Measurements from ENCODE around the gene GBE1.
A peak's percentile ranks its signal among the peaks of the same experiment; 100 is the strongest.
"Not testable (repeated sequence)": the region's sequence is repeated elsewhere in the genome, so short reads cannot be mapped to it uniquely, and the experiment has no call there.

Gene GBE1

DNA sequence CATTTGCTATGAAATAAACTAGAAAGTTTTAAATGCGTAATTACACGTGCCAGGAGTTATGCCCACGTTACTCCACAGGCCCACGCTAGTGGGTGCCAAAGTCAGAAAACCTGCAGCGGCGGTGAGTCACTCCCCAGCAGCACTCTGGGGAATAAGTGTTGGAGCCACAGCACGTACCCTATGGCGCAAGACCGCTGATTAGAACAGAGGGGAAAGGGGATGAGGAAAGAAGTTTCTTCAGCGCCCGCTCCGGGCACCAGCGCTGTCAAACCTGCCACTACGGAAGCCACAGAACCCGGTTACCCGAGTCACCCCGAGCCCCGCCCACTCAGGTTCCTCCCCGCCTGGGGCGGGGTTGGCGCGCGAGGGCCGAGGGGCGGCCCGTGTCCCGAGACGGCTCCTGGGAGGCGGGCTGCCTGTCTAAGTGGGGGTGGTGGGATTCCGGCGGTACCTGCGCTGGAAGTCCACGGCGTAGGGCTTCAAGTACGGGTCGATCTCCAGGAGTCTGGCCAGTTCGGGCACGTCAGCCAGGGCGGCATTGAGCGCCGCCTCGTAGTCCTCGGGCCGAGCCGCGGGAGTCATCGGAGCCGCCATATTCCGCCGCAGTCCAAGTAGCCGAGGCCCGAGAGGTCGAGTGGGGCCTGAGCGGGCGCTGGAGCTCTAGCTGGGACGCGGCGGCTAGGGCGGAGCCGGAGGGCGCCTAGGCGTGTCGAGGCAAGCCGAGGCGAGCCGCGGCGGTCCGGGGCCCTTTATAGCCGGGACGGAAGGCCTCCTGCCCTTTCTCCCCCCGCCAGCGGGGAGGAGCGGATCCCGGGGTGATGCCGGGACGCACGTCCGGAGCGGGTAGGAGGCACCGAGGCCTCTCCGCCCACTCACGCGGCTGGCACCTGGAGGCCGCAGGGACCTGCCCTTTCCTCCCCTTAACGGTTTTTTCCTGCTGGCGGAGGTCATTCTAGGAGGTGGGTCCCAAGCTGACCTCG, at the start of gene GBE1:
Gene GBE1, minus strand, starts transcription at position 722 of the 980 bp plus-strand sequence. Its CDS starts 128 bp downstream, at position 594.
- peak; percentile 96 for DNase-seq

DNA sequence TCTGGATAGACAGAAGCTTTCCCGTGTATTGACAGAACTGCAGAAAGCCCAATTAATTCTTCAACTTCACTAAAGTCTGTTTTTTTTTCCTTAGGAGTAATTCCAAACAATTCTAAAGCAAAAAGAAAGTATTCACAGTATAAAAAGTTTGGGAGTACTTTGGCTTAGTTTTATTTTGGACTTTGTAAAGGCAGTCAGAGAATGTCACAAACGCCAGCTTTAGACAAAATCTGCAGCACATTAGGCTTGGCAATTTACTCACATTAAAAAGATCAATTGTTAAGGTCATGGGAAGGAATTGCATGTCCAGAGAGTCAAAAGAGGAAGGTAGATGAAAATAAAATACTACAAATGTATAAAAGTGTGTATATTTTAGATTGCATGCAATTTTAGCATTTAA, 47.5 kb upstream of the GBE1 start:
- no peak for DNase-seq

DNA sequence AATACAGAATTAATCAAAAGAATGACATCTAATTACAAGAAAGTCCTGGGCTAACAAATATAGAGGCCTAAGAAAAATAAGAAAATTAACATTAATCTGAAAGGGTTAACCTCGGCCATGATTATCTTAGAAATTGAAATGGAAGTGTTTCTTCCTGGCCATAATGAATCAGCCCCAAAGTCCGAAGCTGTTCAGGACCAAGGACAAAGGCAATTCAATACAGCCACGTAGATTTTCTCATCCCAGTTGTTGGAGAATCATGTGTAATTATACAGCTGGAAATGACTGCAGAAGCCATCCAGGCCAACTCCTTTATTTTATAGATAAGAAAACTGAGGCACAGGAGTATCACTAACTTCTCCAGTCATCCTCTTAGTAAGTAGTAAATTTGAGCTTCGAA, 38.0 kb upstream of the GBE1 start:
- no peak for DNase-seq

DNA sequence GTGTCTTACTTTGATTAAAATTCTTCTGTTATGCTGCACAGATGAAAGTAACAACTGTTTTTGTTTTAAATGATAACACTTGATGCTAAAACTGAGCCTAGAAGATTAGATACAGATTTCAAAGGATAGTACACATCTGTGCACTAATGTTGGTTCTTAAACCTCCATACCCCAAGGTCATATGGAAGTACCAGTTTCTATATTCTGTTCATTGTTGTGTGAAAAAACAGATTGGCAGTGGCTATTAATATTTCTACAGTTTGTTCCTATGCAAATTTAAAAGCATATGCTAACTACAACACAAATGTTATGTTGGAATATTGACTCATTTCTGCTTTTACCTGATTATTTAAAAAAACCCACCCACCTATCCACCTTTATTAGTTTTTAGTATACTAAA, 32.0 kb upstream of the GBE1 start:
- no peak for DNase-seq

DNA sequence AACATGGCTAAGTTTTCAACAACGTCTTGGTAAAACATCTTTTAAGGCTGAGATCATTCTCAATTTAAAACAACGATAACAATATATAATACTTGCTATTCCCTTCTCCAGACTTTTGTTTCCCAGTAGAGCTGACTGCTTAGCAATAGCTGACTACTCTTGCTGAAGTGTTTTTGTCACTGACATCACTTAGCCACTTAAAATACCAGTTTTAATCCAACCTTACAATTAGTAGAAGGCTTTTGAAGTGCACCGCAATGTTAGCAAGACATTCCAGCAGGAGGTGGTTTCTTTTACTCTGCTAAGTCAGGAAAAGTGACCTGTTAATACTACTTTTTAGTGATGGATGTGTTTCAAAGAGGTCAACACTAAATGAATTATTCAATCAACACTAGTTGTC, 28.7 kb upstream of the GBE1 start:
- DNase-seq = no peak

DNA sequence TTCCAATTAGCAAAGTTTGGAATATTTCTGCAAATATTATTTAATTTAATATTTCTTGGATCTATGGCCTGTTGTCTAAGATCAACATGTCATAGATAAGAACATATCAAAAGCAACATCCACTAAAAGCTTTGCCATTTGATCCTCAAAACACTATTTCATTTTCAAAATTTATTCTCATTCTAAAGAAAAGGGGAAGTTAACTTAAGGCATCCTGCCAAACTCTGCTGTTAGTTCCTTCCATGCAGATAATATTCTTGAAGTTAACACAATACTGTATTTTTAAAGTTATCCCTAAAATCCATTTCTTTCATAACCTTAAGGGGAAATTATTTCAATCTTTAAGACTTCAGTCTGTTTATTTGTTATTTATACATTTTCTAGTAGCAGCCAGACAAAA, 28.2 kb upstream of the GBE1 start:
- DNase-seq = no peak

DNA sequence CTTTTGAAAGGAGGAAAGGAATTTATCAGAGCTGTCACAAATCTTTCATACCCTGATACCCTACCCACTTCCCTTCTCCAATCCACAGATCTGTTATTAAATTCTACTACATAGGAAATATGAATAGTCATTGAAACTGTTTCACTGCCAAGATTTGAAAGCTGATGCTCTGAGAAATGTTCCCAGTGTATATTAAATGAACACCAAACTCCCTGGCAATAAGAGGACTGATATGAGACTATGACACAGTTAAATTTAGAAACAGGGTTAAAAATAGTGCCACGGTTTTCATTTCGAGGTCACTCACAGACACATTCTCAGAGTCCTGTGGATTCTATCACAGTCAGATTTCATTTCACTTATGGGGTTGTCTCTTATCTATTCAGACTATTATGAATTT, 27.2 kb upstream of the GBE1 start:
- DNase-seq = no peak

DNA sequence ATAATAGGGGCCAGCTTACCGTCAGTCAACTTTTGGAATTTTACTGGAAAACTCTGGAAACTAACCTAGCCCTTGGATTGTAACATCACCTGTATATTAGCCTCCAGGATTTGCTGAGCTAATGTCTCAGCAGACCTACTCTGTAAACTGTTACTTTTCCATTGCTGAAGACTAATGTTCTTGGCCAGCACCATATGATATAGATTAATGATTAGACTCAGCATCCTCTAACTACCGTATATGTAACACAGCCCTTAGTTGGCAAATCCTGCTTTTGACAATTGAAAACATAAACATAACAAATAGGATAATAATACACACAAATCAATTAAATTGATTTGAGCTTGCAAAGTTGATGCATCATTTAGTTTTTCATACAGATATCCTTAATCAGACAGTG, 26.6 kb upstream of the GBE1 start:
- no peak for DNase-seq

DNA sequence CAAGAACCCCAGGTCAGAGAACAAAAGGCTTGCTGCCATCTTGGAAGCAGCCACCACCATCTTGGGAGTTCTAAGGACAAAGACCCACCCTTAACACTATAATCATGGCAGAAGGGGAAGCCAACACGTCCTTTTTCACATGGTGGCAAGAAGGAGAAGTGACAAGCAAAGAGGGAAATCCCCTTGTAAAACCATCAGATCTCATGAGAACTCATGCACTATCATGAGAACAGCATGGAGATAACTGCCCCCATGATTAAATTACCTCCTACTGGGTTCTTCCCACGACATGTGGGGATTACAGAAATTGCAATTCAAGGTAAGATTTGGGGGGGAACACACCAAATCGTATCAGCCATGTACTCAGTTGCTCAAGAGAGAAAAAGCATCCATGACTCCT, 21.1 kb upstream of the GBE1 start:
- no peak for DNase-seq

DNA sequence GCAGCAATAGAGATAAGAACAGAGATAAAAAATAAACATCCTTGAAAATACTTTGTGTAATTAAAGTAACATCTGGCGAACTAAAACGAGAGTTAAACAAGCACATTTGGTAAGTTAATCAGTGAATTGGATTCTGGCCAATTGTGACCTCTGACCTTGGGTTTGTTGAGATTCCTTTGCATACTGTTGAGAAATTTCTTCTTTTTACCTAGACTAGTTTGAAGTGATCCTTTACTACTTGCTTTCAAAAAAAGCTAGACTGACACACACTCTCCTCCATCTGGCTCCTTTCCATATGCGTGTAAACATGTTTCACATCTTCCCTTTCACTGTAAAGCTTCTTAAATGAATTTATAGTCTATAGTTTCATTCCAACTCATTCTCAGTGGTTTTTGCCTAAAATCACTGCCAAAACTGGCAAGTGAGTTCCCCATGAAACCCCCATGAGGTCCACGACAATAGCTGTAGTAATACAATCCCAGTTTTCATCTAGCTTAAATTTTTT, 17.3 kb upstream of the GBE1 start:
- no peak for DNase-seq

DNA sequence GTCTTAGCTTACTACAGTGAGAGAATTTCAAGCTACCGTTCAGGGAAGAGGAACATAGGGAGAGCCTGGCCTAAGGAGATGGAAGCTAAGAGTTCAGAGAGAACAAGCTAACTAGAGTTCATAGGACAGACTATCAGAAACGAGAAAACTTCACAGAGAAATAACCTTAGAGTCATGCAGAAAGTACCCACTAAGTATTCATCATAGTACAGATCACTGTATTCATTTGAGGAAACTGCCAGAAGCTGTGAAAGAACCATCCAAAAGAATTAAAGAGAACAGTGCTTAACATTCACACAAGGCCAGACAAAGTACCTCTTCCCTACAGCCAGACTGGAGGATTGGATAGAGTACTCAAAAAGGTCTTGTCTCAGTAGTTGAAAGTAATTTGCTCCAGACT, 15.2 kb upstream of the GBE1 start:
- DNase-seq = no peak

DNA sequence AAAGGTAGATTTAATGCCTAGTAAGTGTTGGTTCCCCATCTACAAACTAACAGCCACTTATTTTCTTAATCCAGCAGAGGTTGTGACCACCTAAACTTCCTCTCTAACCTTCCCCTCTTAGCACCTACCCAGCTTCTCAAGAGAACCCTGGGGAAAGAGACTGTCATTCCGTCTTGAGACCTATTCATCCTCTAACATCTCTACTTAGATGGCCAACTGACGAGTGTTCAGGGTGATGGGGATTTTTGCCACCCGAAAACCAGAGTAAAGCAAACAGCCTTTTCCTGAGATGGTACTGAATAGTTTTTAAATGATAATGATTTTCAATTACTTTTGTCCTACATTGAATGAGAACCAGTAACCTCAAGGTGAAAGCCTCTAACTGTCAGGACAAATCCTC, 9.3 kb upstream of the GBE1 start:
- no peak for DNase-seq

DNA sequence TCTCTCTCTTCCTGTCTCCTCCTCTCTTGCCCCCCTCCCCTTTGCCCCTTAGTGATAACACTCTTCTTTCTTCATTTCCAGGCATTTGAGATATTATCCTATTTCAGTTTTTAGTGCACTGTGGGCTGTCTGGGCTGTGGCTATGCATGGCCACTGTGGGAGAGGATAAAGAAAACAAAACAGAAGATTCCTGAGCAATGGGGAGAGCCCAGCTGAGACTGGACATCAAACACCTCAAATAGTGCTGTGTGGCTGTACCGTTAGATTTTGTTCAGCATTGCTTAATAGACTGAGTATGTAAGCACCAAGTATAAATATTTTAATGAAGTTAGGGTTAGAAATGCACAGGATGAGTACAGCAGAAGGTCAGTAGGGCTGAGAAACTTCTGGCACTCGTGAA, 7.9 kb upstream of the GBE1 start:
- no peak for DNase-seq

DNA sequence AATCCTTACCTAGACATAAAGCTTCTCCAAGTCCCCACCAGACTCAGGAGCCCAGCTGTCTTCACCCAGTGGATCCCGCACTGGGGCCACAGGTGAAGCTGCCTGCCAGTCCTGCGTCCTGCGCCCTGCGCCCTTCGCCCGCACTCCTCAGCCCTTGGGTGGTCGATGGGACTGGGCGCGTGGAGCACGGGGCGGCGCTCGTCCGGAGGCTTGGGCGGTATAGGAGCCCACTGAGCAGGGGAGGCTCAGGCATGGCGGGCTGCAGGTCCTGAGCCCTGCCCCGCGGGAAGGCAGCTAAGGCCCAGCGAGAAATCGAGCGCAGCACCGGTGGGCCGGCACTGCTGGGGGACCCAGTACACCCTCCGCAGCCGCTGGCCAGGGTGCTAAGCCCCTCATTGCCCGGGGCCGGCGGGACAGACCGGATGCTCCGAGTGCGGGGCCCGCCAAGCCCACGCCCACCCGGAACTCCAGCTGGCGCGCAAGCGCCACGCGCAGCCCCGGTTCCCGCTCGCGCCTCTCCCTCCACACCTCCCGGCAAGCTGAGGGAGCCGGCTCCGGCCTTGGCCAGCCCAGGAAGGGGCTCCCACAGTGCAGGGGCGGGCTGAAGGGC, 5.9 kb upstream of the GBE1 start:
- DNase-seq = not testable (repeated sequence)

DNA sequence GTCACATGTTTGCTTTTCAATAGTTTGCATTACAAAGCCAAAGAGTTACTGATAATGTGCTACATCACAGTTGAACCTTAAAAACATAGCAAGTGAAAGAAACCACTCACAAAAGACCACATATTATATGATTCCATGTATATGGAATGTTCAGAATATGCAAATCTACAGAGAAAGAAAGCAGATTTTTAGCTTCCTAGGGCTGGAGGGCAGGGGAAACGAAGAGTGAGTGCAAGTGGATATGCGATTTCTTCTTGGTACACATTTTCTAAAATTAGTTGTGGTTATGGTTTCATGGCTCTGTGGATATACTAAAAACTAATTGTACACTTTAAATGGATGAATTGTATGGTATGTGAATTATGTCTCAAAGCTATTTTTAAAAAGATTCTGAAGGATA, 4.0 kb upstream of the GBE1 start:
- no peak for DNase-seq

DNA sequence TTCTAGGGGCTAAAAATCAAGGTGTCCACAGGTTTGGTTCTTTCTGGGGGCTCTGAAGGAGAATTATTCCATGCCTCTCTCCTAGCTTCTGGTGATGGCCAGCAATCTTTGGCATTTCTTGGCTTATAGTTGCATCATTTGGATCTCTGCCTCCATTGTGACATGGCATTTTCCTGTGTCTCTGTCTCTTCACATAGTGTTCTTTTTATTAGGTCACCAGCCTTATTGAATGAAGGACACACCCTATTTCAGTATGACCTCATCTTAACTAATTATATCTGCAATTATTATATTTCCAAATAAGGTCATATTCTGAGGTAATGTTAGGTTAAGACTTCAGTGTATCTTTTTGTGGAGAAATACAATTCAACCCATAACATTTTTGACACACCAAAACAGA, 3.2 kb upstream of the GBE1 start:
- DNase-seq = no peak

DNA sequence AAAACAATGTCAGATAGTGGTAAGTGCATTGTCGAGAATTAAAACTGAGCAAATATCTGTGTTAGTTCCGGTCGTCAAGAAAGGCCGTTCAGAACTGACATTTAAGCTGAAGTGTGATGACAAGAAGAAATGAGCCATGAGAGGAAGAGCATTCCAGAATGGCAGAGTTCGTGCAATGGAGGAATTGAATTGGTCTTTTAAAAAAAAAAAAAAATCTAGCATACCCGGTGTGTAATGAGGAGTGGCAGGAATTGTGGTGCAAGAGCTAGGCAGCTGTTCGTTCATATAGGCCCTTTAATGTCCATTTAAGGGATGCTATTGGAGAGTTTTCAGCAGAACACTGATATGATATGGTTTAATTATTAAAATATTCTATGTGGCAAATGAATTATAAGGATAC, 2.6 kb upstream of the GBE1 start:
- no peak for DNase-seq

DNA sequence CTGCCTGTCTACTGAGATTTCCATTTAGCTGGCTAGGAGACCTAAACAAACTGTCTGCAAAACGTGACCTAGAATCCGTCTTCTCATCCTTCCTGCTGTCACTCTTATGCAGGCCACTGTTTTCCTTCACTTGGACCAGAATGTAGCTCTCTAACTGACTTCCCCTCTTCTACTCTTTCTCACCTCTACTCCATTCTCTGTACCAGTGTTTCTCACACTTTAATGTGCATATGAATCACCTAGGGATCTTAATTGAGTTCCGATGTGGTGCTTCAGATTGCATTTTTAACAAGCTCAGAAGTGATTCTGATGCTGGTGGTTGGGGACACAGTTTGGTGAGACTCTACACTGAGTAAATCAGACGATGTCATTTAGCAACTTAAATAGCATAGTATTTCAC, 1.6 kb upstream of the GBE1 start:
- DNase-seq = no peak

DNA sequence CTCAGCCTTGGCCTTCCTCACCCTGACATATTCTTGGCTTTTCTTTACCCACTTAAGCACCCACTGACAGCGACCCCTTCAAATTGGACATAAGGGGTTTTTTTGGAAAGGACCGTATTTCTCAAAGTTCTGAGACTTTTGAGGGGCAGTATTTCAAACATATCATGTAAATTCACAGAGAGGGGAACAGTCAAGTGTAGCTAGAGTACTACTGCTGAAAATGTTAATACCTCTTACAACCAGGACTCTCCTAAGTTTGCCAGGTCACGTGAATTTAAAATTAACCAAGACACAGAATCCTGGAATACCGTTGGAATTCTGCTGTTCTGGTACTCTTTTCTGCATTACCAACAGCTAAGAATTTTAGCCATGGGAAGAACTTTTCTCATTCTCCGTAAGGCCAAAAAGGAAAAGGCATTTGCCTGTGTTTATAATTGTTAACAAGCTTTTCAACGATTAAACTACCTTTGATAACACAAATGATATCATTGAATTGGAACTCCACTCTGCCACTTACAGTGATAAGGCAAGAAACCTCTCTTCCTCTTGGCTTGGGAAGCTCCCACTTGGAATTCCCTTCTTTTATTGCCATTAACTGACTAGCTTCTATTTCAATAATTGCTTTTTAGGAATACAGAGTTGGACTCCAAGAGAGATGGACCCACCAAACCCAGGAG, 597 bp upstream of the GBE1 start:
- no peak for DNase-seq

DNA sequence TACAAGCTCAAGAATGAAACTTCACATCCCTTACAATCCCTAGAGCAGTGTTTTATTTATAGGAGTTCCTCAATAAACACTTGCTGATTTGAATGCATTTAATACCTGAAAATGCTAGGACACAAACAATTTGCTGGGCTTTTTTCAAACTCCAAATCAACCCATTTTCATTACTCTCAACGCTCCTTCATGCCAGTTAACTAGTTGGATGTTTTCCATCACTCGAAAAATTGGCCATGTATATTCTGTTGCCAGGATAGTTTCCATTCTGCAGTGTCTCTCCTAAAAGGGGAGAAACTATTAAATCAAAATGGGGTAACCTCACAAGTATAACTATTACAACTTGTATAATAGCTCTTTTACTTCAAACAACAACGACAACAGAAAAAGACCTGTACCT, 1.2 kb downstream of the GBE1 start:
- DNase-seq = no peak

DNA sequence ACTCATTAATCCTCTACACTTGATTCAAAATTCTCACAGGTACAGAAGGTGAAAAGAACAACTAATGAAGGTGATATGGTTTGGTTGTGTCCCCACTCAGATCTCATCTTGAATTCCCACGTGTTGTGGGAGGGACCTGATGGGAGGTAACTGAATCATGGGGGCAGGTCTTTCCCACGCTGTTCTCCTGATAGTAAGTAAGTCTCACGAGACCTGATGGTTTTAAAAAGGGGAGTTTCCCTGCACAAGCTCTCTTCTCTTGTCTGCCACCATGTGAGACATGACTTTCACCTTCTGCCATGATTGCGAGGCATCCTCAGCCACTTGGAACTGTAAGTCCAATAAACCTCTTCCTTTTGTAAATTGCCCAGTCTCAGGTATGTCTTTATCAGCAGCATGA, 2.7 kb downstream of the GBE1 start:
- DNase-seq = not testable (repeated sequence)

DNA sequence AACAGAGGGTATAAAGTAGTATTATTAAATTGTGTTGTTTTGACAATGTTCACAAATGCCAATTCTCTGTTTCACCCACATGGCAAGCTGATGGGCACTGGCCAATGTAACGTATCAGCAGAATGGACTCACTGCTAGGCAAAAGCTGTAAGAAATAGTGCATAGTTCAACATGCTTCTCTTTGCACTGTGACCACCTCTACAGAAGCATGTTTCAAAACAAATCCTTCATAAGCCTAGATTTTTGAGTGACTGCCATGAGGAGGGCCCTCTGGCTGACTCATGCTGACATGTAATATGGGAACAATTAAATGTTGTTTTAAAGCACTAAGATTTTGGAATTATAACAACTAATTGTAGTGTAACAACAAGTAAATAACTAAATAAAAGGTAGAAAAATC, 3.2 kb downstream of the GBE1 start:
- DNase-seq = no peak

DNA sequence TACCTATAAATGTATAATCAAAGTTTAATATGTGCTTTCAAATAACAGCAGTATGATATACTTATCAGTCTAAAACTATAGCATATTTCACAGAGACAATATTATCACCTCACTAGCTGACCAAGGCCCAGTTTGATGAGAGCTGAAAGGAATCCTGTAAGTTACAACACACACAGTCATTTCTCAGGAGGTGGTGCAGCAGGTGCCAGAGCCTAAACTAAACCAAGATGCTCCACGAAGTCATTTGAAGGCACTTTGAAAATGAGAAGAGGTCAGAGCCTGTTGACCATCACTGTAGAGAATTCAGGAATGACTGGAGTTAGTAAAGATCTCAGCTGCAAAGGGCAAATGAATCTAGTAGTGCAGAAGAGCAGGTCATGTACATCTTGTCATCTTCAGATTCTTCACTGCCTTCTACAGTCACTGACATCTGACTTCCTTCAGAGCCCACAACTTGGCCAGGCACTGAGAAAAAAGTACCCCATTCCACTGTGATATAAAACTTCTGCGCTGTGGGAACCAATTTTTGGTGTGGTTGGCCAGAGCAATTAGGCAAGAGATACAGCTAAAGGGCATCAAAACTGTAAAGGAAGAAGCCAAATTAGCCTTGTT, 7.9 kb downstream of the GBE1 start:
- no peak for DNase-seq

All from activated effector memory CD4-positive, alpha-beta T cell treated with anti-CD3 and anti-CD28 coated beads, Interleukin-2, amount 50 U/mL, for 16 hours (primary cell).